HG03378 (cell line): ENCODE results near the gene DONSON.
"Not testable (repeated sequence)": the region's sequence is repeated elsewhere in the genome, so short reads cannot be mapped to it uniquely, and the experiment has no call there.

Experiments used
- ATAC-seq: cut with Tn5 transposase; IDR thresholded peaks from one replicate; pipeline ENCODE4 v1.9.1; 2021; ENCODE audit warnings: mild to moderate bottlenecking, moderate library complexity; ENCODE audit not compliant: unreplicated experiment

The DONSON gene, protein sequence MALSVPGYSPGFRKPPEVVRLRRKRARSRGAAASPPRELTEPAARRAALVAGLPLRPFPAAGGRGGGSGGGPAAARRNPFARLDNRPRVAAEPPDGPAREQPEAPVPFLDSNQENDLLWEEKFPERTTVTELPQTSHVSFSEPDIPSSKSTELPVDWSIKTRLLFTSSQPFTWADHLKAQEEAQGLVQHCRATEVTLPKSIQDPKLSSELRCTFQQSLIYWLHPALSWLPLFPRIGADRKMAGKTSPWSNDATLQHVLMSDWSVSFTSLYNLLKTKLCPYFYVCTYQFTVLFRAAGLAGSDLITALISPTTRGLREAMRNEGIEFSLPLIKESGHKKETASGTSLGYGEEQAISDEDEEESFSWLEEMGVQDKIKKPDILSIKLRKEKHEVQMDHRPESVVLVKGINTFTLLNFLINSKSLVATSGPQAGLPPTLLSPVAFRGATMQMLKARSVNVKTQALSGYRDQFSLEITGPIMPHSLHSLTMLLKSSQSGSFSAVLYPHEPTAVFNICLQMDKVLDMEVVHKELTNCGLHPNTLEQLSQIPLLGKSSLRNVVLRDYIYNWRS

DNA sequence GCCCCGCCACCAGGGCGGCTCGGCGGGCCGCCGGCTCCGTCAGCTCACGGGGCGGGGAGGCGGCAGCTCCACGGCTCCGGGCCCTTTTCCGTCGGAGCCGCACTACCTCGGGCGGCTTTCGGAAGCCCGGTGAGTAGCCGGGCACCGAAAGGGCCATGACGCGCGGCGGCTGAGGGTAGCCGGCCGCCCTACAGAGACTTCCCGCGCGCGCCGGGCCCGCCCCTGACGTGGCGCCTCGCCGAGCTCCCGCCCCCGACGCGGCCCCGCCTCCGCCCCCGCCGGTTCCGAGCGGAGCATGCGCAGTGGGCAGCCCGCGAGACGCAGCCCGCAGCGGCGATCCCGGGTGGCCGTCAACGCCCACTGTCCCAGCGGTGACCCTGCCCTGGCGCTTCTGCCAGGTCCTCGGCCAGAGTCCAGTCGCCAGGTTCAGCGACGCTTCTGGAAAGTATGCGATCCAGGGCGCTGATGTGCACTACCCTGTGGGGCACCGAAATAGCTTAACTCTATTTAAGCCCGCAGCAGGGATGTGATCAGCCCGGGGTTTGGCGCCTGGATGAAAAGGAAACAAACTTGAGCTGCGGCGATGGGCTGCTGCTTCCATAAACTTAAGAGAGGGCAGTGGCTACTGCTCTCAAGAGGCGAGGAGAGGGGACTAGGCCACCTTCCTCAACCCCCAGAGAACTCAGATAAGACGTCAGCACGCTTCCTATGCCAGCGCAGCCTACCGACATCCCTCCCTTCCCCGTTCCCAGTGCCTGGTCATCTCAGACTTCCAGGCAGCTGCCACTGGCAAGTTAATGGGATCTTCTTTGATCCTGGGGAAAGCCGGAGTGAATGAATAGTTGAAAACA is at the start of gene DONSON:
Gene DONSON, minus strand, starts transcription at position 200 of the 851 bp plus-strand sequence. Its CDS starts 43 bp downstream, at position 157.
- ATAC-seq, result peak; percentile 72

DNA sequence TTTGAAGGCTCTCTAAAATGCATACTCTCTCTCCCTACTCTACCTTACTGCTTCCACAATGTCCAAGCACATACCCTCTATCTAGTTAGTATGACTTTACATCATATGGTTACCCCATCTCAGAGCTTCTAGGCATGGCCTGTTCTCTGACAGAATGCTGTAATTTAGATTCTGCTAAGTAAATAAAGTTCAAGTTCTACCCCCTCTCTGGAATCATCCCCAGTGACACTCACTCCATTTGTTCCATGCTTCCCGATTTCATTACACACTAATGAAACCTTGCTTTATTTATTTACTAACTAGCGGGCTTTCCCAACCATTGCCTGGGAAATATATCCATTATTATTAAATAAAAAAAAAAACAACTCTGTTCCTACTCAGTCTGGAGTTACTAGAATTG is 45.8 kb upstream of the DONSON start:
- ATAC-seq, result no peak

DNA sequence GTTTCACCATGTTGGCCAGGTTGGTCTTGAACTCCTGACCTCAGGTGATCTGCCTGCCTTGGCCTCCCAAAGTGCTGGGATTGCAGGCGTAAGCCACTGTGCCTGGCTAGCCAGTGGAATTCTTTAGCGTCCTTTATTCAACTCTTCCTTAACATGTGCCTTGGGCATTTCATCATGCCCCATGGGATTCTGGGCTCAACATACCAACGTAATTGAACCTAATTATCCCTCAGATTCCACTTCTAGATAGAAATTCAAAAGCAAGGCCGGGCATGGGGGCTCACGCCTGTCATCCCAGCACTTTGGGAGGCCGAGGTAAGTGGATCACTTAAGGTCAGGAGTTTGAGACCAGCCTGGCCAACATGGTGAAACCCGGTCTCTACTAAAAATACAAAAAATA is 37.7 kb upstream of the DONSON start:
- ATAC-seq, result not testable (repeated sequence)

DNA sequence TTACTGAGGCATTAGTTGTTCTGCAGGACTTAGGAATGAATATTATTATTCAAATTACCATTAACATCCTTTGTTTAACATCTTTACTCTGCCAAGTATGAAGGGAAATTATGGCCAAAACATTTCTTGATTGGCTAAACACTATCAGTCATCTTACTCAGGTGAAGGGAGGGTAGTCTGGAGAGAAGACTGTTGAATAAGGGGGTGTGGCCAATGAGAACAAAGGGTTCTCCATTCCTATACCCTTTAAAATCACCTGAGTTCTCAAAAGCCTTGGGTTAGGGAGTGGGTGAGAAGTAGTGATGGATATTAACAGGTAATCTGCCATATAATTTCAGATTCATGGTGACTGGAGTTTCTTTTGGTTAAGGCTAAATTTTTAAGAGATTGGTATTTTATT is 33.8 kb upstream of the DONSON start:
- ATAC-seq, result no peak

DNA sequence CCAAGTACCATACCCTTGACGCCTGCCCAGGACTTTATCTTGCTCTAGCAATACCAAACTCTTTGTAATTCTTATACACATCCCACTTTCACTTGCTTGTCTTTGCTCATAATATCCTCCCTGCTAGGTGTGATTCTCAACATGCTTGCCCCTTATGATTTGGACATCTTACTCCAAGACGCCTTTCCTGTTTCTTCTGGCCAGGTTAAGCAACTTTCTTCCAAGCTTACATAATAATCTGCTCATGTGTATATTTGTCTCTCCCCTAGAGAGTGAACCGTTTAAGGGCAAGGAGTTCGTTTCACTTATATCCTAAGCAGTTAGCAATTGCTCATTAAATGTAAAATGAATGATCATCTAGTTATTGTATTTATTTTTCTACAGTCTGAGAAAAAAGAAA is 31.2 kb upstream of the DONSON start:
- no peak for ATAC-seq

DNA sequence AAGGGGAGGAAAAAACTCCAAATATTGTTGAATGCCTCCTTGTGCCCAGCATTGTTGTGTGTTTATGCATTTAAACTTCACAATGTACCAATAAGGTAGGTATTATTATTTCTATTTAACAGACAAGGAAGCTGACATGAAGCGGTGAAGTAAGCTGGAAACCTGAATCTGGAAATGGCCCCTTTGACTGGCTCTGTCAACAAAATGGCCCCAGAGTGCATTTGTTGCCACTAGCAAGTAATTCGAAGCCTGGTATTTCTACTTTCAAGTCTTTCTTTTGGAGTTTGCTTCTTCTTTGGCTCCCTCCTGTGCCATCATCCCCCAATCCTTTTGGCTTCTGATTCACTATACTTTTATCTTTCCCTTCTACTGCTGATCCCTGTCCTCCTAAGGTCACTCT is 29.9 kb upstream of the DONSON start:
- ATAC-seq, result no peak

DNA sequence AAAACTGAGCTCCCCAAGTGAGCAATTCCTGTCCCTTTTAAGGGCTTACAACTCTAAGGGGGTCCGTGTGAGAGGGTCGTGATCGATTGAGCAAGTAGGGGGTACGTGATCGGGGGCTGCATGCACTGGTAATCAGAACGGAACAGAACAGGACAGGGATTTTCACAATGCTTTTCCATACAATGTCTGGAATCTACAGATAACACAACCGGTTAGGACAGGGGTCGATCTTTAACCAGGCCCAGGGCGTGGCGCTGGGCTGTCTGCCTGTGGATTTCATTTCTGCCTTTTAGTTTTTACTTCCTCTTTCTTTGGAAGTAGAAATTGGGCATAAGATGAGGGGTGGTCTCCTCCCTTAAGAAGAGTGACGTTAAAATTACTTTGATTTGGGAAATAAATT is 29.1 kb upstream of the DONSON start:
- ATAC-seq, result not testable (repeated sequence)

DNA sequence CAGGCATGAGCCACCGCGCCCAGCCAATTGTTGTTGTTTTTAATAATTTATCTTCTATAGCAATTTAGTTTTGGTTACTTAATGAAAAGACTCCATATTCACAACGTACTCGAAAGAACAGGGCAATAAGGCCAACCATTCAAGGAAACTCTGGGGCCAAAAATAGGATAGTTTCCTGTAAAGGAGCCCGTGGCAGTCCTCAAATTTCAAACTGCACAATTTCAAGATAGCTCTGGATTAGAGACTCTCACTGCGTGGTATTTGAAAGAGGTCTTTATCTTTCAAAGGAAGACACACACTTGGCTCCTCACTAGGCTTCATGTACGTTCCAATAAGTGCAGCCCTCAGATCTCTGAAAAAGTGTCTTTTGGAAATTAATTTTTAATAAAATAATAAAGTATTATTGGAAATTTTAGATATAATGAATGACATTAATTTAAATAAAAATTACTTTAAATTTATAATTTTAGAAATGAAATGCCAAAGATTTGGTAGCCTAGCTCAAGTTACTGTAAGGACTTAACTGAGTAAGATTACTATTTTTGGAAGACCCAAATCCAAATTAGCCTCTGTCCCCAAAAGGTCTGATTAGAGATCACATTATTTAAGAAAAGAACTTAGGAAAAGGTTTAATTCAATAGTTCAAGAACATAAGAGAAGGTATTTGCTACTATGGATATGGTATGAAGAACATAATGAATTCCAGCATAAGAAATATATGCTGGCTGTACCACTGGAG is 22.7 kb upstream of the DONSON start:
- ATAC-seq, result no peak

DNA sequence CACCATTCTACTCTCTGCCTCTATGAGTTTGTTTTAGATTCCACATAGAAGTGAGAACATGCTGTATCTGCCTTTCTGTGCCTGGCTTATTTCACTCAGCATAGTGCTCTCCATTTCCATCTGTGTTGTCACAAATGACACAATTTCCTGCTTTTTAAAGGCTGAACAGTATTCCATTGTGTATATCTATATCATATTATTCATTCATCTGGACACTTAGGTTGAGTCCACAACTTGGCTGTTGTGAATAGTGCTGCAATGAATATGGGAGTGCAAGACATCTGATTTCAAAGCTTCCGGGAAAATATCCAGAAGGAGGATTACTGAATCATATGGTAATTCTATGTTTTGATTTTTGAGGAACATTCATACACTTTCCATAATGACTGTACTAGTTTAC is 20.1 kb upstream of the DONSON start:
- ATAC-seq, result no peak

DNA sequence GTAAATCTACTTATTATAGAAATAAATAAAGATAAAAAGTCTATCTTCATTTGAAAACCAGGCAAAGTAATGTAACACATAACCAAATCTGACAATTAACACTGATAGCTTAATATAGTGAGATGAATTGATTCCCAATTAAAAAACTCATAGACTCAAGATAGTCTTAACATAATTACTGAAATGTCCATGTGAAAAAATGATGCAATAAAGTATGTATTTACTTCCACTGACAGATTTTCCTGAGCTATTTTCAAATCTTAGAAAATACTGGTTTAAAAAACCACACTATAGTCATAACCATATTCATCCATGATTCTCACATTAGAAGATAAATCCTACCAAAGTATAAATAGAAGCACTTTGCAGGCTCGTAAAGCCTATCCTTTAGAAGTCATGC is 9.6 kb upstream of the DONSON start:
- no peak for ATAC-seq

DNA sequence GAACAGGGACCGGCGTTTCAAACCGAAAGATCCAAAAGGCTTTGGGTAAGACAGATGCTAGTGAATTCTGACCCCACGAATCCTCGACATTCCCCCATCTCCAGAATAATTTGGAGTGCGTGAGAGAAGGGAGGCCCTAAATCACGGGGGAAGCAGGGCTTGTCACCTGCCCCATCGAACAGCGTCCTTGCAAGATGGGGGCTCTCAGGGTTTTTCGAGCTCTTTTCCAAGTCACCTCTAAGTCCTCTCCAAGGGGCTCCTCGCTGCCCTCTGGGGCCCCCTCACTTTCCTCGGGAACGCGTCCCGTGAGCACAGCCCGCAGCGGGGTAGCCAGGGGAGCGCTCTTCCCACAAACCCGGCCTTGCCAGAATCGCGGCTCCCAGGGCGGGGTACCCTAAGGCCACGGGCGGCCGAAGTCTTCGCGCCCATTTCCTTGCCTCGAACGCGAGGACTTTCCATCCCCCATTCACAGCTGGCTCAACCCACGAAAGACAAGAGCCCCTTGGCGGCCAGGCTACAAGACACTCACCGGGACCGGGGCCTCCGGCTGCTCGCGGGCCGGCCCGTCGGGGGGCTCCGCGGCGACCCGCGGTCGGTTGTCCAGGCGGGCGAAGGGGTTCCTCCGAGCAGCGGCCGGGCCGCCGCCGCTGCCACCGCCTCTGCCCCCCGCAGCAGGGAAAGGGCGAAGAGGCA is 546 bp downstream of the DONSON start:
- peak; percentile 36 for ATAC-seq

DNA sequence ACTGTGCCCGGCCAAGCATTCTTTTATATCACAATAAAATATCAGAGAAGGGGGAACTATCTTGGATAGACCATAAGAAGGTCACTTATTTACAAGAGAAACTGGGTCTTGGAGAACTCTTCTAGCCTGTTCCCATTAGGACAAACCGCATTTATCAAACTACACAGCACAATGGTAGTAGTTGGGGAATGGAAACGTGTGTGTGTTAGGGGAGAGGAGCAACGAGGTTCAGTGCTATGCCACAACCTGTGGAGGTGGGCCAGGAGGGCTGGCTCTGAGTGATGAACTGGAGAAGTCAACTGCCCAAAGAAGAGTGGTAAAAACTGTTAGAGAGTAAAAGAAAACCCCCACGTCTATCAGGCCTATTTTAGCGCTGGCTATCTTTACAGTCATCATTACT is 1.6 kb downstream of the DONSON start:
- no peak for ATAC-seq

DNA sequence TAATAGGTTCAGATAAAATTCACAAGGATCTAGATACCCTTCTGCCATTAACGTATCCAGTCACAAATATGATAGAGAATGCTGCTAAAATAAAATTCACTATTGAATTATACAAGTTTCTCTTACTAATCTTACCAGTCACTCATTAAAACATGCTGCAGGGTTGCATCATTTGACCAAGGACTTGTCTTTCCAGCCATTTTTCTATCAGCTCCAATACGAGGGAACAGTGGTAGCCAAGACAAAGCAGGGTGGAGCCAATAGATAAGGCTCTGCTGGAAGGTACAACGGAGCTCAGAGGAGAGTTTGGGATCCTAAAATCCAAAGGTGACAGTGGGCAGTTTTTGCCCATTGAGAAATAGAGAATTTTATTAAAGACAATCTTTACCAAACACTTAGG is 4.0 kb downstream of the DONSON start:
- no peak for ATAC-seq

DNA sequence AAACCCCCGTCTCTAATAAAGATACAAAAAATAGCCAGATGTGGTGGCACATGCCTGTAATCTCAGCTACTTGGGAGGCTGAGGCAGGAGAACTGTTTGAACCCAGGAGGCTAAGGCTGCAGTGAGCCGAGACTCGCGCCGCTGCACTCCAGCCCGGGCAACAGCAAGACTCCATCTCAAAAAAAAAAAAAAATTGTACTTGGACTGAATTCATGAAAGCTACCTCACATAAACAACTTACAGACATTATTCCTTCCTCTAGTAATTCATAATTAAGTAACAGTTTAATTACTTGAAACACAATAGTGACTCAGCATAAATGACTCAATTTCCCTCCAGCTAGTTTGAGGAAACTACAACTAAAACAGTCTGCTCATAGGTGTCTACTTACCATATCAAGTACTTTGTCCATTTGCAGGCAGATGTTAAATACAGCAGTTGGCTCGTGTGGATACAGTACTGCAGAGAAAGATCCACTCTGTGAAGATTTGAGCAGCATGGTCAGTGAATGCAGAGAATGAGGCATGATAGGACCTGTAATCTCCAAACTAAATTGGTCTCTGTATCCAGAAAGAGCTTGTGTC is 9.4 kb downstream of the DONSON start:
- ATAC-seq, result no peak

DNA sequence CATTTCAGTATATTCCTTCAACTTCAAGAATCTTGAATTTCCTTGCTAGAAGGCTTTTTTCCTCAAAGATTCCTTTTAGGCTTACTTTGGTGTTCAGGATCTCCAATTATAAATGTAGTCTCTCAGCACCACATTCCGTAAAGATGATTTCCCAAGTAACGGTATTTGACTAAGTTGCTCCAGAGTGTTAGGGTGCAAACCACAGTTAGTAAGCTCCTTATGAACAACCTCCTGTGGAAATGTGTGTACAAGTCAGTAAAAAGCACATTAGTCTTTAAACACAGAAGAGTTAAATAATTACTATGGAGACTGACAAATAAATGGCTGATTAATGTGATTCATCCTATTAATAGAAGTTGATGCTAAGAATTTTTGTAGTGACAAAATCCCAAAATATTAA is 10.3 kb downstream of the DONSON start:
- ATAC-seq, result no peak

DNA sequence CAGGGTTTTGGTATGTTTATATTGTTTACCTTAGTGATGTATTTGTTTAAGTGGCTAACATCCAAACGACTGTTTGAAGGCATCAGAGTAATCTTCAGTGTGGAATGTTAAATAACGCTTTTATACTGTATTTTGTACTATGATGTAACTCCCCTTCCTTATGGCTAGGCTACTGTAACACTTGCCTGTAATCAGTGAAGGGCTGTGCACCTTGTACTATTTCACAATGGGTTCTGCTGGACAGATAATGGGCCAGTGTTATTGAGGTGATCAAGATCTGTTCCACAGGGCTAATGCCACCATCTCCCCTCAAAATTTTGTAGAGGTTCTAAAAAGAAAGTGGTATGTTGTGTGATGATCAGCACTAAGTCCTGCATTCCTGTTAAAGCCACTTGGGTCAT is 11.7 kb downstream of the DONSON start:
- not testable (repeated sequence) for ATAC-seq

DNA sequence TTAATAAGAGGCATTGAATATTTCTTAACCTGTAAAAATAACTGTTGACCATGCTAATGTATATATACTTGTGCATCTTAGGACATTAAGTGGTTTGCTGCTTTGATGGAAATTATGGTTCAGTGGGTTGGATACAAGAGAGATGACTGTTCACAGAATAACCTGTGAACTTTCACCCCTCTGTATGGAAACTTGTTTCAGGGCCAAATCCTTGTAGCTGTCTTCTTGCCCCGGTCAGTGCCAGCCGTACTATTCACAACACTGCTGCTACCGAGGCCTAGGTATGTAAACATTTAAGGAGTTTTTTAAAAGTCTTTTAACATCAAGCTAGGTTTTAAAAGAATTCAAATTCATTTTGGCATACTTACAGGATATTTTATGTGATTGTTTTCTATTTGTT is 16.1 kb downstream of the DONSON start:
- no peak for ATAC-seq

DNA sequence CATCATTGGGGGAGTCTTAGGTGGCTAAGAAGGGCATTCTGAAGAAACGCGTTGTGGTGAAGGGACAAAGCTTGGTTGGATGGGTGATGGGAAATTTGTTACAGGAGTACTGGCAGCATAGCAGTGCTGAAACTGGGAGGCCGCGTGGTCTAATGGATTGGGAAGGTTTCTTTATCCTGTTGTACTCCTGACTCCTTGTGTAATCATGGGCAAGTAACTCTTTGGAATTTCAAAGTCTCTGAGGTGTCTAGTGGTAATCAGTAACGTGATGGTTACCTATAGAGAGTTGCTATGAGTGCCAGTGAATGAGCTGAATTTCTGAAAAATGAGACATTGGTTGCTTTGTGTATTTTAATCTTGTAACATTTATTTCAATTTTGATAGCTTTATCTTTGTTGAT is 18.5 kb downstream of the DONSON start:
- ATAC-seq, result no peak

DNA sequence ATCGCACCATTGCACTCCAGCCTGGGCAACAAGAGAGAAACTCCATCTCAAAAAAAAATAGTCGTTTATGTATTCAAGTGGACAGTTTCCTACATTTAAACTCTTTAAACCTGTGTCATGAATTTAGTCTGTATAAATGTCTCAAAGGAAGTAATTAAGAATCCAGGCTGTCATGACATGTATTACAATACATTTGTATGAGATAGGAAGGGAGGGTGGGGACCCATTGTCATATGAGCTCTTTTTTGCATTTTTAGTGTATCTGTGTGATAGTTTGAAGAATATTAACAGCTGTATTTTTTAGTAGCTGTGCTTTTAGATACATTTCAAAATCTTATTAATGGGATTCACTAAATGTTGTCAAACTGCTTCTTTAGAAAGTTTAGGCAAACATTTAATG is 20.0 kb downstream of the DONSON start:
- ATAC-seq, result no peak

DNA sequence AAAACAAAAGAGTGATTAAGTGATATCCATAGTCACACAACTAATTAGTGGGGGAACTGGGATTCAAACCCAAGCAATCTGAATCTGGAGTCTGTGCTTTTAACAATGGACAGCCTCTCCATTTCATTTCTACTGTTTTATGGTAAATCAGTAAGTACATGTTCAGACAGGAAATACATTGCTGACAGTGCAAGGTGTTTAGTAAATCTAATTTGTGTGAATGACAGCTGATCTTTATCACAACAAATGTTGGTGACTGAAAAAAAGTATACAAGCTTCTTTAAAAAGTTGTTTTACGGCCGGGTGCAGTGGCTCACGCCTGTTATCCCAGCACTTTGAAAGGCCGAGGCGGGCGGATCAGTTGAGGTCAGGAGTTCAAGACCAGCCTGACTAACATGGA is 20.6 kb downstream of the DONSON start:
- ATAC-seq, result no peak
